ENCODE measurements around the gene RPL22.

RPL22 gene

DNA sequence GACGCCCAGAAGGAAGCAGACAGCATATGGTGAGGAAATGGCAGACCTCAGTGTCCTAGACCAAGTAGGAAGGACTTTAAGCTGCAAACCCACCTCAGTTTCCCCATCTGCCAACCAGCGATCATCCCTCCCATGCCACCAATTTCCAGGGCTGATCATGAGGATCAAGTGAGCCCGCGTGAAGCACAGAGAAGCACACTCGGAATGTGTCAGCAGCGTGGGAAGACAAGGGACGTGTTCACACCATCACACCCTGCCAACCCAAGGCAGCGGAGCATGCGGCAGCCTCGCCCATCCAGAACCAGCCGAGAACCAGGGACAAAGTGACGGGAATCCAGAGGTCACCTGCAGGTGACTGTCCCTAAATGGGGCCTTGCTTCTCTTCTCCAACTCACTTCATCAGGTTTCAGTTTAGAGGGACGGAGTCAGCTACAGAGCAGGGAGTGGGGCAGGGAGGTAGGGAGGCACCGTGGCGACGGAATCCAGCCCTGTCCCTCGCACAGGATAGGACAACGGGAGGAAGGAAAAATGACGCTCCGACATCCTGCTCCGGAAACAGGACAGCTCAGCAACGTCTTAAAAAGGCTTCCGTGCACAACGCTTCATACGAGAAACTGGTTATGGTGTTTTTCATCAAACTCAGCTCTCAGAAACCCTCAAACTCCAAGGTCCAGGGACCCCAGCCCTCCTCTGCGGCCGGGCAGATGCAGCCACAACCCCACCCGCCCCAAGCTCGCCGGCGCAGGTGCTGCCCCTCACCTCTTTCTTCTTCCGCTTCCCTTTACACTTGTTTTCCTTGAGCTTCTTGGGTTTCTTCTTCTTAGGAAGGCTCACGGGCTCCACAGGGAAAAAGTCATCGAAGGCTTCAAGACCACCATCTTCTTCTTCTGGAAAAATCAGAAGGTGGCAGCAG, 31.7 kb downstream of the RPL22 start:
- H4K20me1 ChIP-seq (ENCODE audit: insufficient read depth, low read length): peaks cover 26% of the 10 kb centered on the region
- ATAC-seq (ENCODE audit: insufficient read depth, low read depth) (no peak), DNase-seq (no peak)
- no peak for TF ChIP-seq EZH2 (IDR thresholded peaks at IDR 0.05; ENCODE audit: borderline replicate concordance, low read depth, low read length, severe bottlenecking)
- TF ChIP-seq, protein P1, sequence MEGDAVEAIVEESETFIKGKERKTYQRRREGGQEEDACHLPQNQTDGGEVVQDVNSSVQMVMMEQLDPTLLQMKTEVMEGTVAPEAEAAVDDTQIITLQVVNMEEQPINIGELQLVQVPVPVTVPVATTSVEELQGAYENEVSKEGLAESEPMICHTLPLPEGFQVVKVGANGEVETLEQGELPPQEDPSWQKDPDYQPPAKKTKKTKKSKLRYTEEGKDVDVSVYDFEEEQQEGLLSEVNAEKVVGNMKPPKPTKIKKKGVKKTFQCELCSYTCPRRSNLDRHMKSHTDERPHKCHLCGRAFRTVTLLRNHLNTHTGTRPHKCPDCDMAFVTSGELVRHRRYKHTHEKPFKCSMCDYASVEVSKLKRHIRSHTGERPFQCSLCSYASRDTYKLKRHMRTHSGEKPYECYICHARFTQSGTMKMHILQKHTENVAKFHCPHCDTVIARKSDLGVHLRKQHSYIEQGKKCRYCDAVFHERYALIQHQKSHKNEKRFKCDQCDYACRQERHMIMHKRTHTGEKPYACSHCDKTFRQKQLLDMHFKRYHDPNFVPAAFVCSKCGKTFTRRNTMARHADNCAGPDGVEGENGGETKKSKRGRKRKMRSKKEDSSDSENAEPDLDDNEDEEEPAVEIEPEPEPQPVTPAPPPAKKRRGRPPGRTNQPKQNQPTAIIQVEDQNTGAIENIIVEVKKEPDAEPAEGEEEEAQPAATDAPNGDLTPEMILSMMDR (IDR thresholded peaks at IDR 0.05; ENCODE audit: borderline replicate concordance, extremely low read depth, low read length, poor library complexity, severe bottlenecking): no peak
- H3K9me3 ChIP-seq (ENCODE audit: insufficient read depth, low read length, severe bottlenecking): no peaks in the 10 kb centered on the region
- H3K4me1 ChIP-seq (ENCODE audit: insufficient read depth, low read length): no peaks in the 10 kb centered on the region
- H3K27ac ChIP-seq (ENCODE audit: low read length): no peak overlapping the region
- no peak overlapping the region for H3K9ac ChIP-seq (ENCODE audit: low read depth, low read length)
- H2AFZ ChIP-seq (ENCODE audit: low read depth, low read length): no peak overlapping the region
- no peaks in the 10 kb centered on the region for H3K79me2 ChIP-seq (ENCODE audit: insufficient read depth, low read length)
- H3K36me3 ChIP-seq (ENCODE audit: insufficient read depth, low read length): no peaks in the 10 kb centered on the region
- H3K27me3 ChIP-seq (ENCODE audit: insufficient read depth, low read length, poor library complexity): no peaks in the 10 kb centered on the region
- no peak overlapping the region for H3K4me3 ChIP-seq (ENCODE audit: low read depth in 1 of 2, low read length in 2 of 2)
- no peak overlapping the region for H3K4me2 ChIP-seq (ENCODE audit: insufficient read depth, low read length)

DNA sequence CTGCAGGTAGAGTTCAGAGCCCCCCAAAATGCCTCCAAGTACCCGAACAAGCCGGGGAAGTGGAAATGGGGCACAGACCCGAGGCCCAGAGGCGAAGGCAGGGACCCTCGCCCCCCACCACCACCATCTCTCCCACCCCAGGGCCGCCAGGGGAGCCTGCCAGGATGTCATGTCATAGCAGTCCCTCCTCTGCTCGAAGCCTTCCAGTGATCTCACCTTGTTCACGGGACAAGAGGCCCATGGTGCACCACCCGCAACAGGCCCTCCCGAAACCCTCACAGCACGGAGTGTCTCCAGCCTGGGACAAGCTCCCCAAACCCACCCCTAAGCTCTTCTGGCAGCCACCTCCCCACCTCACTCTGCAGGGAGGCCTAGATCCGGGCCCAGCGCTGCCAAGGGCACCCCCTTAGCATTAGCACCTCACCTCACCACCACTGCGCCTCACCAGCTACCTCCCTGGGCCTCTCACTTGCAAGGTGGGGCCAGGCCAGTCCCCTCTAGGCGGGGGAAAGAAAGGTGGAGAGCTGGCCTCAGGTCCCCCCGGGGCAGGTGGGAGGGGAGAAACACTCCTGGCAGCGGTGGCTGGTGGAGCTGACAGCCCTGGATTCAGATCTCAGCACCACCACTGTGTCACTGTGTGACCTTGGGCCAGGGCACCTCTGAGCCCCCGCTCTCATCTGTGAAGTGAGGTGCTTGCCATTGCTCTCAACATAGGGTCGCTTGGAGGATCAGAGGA, 32.6 kb downstream of the RPL22 start:
- Histone ChIP-seq H3K4me1 (ENCODE audit: insufficient read depth, low read length) (no peaks in the 10 kb centered on the region), H3K36me3 (ENCODE audit: insufficient read depth, low read length) (no peaks in the 10 kb centered on the region), H3K4me3 (ENCODE audit: low read depth in 1 of 2, low read length in 2 of 2) (no peak overlapping the region), H4K20me1 (ENCODE audit: insufficient read depth, low read length) (peaks cover 28% of the 10 kb centered on the region), H3K9me3 (ENCODE audit: insufficient read depth, low read length, severe bottlenecking) (no peaks in the 10 kb centered on the region), H3K9ac (ENCODE audit: low read depth, low read length) (no peak overlapping the region), H3K4me2 (ENCODE audit: insufficient read depth, low read length) (no peak overlapping the region), H3K27ac (ENCODE audit: low read length) (no peak overlapping the region), H3K79me2 (ENCODE audit: insufficient read depth, low read length) (no peaks in the 10 kb centered on the region), H2AFZ (ENCODE audit: low read depth, low read length) (no peak overlapping the region), H3K27me3 (ENCODE audit: insufficient read depth, low read length, poor library complexity) (no peaks in the 10 kb centered on the region)
- DNase-seq: no peak
- TF ChIP-seq, protein P1 (IDR thresholded peaks at IDR 0.05; ENCODE audit: borderline replicate concordance, extremely low read depth, low read length, poor library complexity, severe bottlenecking): no peak
- no peak for TF ChIP-seq EZH2 (IDR thresholded peaks at IDR 0.05; ENCODE audit: borderline replicate concordance, low read depth, low read length, severe bottlenecking)
- ATAC-seq (ENCODE audit: insufficient read depth, low read depth): no peak

DNA sequence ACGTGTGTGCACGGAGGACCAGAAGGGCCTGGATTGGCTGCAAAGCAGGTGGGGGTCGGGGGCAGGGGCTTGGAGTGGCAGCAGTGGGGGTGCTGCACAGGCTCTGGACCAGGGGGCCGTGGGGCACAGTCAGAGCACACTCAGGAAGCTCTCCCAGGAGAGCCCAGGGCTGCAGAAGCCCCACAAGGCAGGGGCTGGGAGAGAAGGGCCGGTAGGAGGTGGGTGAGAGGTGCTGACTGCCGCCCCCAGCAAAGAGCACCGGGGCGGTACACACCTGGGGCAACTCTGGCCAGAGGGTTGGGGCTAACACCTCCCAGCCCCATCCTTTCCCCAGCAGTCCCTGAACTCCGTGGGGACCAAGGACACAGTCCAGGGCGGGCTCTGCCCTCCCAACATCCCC, 33.2 kb downstream of the RPL22 start:
- Histone ChIP-seq H3K36me3 (ENCODE audit: insufficient read depth, low read length) (no peaks in the 10 kb centered on the region), H3K79me2 (ENCODE audit: insufficient read depth, low read length) (no peaks in the 10 kb centered on the region), H3K4me1 (ENCODE audit: insufficient read depth, low read length) (no peaks in the 10 kb centered on the region), H2AFZ (ENCODE audit: low read depth, low read length) (no peak overlapping the region), H4K20me1 (ENCODE audit: insufficient read depth, low read length) (peaks cover 28% of the 10 kb centered on the region), H3K9me3 (ENCODE audit: insufficient read depth, low read length, severe bottlenecking) (no peaks in the 10 kb centered on the region), H3K27me3 (ENCODE audit: insufficient read depth, low read length, poor library complexity) (no peaks in the 10 kb centered on the region), H3K4me2 (ENCODE audit: insufficient read depth, low read length) (no peak overlapping the region), H3K9ac (ENCODE audit: low read depth, low read length) (no peak overlapping the region), H3K4me3 (ENCODE audit: low read depth in 1 of 2, low read length in 2 of 2) (no peak overlapping the region), H3K27ac (ENCODE audit: low read length) (no peak overlapping the region)
- no peak for ATAC-seq (ENCODE audit: insufficient read depth, low read depth)
- TF ChIP-seq EZH2 (IDR thresholded peaks at IDR 0.05; ENCODE audit: borderline replicate concordance, low read depth, low read length, severe bottlenecking): no peak
- TF ChIP-seq, protein P1 (IDR thresholded peaks at IDR 0.05; ENCODE audit: borderline replicate concordance, extremely low read depth, low read length, poor library complexity, severe bottlenecking): no peak
- DNase-seq: no peak

Measured in DND-41 (cell line).